NCI-H748 (cell line): ENCODE data around the gene BTF3L4.
A peak's percentile ranks its signal among the peaks of the same experiment; 100 is the strongest.
"Not testable (repeated sequence)": the region's sequence is repeated elsewhere in the genome, so short reads cannot be mapped to it uniquely, and the experiment has no call there.

Experiments
- DNase-seq: peaks from one replicate; lab custom pipeline; 2025; ENCODE audit not compliant: unreplicated experiment; lab: John Stamatoyannopoulos, UW

Gene BTF3L4

DNA sequence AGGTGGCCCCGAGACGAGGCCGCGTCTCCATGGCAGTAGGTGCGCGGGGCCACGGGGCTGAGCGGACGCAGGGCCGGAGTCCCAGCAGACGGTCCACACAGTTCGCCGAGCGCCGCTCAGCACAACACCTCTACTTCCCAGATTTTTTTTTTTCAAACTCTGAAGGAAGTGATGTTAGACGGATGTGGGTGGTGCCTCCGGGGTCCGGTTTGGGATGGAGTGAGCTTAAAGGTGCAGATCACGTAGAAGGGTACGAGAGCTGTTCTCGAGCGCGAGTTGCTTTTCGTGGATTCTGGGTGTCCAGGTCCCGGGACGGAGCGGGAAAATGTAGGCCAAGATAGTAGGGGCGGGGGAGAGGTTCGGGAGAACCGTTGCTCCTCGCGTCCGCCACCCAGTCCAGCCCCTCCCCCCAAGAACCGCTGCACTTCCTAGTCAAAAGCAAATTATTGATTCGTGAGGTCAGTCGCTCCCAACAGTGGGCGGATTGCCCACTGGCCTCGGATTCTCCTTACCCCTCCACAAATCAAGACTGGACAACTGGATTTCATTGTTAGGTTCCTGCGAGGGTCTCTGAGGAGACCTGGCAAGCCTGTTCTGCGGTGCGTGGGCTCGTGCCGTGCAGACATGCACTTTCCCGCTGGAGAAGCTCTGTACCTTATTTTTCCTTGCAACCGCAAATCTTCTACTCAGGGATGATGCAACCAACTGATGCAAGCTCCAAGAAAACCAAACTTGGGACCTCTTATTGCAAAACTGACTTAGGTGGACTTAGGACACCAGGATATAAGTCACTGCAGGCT is 829 bp upstream of the BTF3L4 start, which contains the start of gene TXNDC12:
Gene TXNDC12 (minus strand): TSS at position 126 of the 800 bp plus-strand sequence. CDS start 95 bp downstream, at position 31.
- peak; percentile 92 for DNase-seq

DNA sequence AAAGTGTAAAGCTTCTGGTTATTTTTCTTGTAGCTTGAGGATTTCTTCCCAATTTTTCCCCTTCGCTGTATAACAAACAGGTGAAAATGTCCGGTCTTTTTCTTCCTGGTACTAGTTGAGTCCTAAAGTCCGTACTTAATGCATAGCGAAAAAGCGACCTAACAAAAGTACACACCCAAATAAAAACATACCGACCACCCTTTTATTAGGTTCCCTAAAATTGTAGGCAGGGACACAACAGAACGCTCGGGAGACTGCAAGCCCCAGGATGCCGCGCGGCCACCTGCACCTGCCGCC is 281 bp upstream of the BTF3L4 start:
- no peak for DNase-seq

DNA sequence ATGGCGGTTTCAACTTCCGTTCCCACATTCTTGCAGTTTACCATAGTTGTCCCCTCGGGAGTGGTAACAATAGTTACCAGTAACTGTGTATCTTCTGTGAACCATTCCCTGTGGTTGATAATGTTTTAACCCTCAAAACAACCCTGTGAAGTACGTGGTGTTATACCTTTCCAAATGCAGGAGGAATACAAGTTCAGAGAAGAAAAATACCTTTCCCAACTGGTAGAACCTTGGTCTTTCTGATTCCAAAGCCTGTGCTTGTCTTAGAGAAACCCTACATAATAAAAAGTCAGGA is 789 bp downstream of the BTF3L4 start:
- no peak for DNase-seq

DNA sequence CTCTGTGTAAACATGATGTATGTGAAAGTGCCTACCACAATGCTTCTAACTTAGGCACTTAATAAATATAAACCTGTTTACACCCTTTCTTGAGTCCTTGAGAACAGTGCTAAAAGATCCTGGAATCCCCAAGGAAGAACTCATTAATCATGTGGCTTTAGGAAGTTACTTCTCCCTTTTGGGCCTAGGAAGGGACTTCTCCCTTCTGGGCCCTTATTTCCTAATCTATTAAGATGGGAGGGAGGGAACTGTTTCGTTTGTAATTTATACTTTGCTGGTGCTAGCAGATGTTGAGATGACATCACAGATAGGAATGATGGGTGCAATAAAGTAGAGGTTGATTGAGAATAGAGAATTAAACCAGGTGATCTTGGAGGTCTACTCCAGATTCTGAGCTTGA is 1.2 kb downstream of the BTF3L4 start:
- DNase-seq: no peak

DNA sequence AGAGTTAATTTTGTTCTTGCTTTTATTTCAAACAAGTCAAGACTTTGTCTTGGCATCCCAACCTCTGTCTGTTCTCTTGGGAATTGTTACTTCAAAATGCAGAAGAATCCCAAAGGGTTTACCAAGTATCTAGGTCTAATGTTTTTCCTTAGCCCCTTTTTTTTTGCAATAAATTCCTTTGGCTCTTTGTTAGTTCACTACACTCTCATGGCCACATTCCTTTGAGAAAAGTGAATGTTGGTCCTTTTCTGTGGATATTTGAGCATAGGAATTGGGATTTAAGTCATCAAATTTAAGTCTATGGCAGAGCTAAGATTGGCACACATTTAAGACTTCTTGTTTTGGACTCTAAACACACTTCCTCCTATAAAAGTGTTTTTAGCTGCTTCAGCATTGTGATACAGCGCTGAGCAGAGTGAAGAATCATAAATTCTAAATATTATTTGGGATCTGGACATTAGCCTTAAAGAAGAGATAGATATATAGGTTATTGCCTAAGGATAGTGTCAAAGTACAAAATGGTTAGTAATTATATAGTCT is 1.9 kb downstream of the BTF3L4 start:
- no peak for DNase-seq

DNA sequence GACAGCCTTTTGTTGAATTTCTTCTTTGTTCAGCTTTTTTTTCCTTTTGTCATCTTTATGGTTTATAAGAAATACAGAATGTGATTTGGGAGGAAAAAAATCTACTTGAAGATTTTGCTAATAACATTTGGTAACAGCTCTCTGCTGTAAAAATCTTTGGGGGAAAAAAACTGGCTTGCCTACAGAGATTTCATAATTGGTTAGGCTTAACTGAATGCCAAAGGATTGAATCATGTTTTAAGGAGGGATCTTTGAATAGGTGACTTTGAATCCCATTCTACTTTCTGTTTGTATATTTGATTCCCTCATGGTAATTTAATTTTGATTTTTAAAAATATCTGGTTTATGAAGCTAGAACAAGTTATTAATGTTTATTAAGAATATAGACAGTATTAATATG is 3.2 kb downstream of the BTF3L4 start:
- DNase-seq: no peak

DNA sequence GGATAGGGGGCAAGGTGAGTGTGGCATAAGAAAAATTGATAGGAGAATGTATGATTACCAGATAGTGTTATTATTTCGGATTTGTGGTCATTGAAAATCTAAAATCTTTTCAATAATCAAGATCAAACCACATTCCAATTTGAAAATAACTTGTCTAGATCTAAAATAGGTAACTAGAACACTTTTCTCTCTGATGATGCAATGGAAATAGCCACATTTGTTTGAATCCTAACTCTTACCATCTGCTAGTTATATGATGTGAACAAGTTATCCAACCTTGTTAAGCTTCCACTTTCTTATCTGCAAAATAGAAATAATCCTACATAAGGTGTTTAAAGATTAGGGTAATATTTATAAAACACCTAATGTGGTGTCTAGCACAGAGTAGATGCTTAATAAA is 3.8 kb downstream of the BTF3L4 start:
- DNase-seq: no peak

DNA sequence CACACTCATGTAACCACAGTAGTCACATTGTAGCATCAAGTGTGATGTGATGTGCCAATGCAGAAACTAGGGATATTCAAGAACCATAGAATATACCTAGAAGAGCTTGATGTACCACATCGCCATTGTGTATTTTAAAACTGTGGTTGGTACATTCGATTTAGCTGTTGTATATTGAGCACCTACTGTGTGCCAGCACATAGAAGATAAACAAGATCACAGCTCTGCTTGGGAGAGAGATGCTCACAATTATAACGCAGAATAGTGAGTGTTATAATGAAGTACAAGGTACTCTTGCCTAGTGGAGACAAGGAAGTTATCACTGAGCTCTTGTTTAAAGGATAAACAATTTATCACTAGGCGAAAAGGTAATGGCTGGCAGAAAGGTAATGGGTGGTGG is 4.7 kb downstream of the BTF3L4 start:
- no peak for DNase-seq

DNA sequence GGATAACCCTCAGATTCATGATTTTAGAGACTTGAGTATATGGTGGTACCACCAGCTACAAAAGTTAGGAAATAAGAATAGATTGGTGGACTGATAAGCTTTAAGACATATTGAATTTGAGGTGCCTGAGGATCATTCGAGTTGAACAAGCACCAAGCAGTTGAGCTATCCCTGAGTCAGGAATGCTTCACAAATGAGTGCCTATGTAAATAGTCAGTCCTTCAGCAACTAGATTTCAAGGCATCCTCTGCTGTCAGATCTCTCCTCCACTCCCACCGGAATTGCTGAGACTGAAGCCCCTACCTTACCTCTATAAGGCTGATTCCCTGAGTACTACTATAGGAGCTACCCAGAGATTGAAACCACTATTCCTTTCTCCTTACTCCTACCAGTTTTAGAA is 7.1 kb downstream of the BTF3L4 start:
- no peak for DNase-seq

DNA sequence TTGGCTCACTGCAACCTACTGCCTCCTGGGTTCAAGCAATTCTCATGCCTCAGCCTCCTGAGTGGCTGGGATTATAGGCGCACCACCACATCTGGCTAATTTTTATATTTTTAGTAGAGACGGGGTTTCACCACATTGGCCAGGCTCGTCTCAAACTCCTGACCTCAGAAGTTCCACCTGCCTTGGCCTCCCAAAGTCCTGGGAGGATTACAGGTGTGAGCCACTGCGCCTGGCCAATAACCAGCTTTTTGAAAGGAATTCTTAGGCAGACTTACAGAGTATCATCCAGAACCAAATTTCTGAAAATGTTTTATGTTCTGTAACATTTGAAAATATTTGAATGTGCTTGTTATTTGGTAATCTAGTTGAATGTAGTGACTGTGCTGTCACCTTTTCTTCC is 14.6 kb downstream of the BTF3L4 start:
- no peak for DNase-seq

DNA sequence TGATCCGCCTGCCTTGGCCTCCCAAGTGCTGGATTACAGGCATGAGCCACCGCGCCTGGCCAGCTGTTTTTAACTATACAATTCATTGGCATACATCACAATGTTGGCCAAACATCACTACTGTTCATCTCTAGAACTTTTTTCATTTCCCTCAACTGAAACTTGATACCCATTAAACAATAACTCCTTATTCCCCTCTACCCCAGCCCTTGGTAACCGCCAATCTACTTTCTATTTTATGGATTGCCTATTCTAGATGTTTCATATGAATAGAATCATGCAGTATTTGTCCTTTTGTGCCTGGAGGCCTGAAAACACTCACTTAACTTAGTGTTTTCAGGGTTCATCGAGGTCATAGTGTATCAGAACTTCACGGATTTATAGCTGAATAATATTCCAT is 16.2 kb downstream of the BTF3L4 start:
- DNase-seq: no peak

DNA sequence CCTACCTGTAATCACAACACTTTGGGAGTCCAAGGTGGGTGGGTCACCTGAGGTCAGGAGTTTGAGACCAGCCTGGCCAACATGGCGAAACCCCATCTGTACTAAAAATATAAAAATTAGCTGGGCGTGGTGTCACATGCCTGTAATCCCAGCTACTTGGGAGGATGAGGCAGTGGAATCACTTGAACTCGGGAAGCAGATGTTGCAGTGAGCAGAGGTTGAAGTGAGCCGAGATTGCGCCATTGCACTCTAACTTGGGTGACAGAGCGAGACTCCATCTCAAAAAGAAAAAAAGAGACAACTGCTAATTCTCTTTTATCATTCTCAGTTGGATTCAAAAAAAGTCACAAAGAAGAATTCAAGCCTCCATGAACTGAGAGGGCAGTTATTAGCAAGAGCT is 21.2 kb downstream of the BTF3L4 start:
- not testable (repeated sequence) for DNase-seq

DNA sequence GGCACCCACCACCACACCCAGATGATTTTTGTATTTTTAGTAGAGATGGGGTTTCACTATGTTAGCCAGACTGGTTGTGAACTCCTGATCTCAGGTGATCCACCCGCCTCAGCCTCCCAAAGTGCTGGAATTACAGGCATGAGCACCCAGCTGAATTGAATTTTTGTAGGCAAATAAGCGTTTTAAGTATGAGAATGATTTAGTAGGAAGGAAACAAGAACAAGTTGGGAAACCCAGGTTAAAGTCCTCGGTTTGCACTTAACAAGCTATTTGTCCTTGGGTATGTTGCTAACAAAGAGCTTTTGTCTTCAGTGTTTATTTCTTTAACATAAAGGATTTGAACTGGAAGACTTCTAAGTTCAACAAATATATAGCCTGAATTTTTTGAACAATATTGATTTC is 23.9 kb downstream of the BTF3L4 start:
- DNase-seq: no peak

DNA sequence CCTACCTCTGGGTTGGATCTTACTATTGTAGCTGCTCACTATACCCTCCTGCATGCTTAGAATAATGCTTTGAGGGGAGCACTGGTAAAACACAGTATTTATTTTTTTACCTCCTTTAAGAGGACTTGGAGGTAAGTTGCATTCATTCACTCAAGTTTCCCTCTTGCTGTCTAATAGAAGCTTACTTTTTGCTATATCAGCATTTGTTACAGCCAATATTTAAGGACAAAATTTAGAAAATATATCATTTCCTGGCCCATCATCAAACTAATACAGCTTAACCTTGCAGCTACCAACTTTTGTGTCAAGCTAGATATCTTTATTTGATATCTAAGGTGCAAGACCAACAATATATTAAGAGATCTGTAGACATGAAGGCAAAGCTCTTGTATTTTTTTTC is 31.8 kb downstream of the BTF3L4 start:
- DNase-seq: not testable (repeated sequence)

DNA sequence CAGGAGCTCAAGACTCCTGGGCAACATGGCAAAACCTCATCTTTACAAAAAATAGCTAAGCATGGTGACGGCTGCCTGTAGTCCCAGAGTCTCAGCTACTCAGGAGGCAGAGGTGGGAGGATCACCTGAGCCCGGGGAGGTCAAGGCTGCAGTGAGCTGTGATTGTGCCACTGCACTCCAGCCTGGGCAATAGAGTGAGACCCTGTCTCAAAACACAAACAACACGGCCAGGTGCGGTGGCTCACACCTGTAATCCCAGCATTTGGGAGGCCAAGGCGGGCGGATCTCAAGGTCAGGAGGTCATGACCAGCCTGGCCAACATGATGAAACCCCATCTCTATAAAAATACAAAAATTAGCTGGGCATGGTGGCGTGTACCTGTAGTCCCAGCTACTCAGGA is 38.2 kb downstream of the BTF3L4 start:
- not testable (repeated sequence) for DNase-seq

DNA sequence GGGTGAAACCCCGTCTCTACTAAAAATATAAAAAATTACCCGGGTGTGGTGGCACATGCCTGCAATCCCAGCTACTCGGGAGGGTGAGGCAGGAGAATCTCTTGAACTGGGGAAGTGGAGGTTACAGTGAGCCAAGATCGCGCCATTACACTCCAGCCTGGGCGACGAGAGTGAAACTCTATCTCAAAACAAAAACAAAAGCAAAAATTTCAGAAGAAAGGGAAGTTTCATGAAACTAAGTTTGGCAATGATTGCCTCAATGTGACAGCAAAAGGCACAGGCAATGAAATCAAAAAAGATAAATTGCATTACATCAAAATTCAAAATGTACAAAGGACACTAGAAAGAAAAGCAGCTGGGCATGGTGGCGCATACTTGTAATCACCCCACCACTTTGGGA is 40.1 kb downstream of the BTF3L4 start:
- no peak for DNase-seq

DNA sequence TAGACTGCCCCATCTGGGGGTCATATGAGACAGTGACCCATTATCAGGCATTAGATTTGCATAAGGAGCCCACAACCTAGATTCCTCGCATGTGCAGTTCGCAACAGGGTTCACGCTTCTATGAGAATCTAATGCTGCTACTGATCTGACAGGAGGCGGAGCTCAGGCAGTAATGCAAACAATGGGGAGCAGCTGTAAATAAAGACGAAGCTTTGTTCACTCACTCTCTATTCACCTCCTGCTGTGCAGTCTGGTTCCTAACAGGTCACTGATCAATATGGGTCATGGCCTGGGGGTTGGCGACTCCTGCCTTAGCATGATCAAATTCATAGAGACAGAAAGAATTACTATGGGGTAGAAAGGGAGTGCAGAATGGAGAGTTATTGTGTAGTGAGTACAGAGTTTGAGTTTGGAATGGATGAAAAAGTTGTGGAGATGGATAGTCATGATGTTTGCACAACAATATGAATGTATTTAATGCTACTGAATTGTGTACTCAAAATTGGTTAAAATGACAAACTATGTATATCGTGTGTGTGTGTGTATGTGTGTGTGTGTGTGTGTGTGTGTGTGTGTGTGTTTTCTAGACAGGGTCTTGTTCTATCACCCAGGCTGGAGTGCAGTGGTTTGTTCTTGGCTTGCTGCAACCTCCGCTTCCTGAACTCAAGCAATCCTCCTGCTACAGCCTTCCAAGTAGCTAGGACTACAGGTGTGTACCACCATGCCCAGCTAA is 42.2 kb downstream of the BTF3L4 start:
- DNase-seq: peak; percentile 85

DNA sequence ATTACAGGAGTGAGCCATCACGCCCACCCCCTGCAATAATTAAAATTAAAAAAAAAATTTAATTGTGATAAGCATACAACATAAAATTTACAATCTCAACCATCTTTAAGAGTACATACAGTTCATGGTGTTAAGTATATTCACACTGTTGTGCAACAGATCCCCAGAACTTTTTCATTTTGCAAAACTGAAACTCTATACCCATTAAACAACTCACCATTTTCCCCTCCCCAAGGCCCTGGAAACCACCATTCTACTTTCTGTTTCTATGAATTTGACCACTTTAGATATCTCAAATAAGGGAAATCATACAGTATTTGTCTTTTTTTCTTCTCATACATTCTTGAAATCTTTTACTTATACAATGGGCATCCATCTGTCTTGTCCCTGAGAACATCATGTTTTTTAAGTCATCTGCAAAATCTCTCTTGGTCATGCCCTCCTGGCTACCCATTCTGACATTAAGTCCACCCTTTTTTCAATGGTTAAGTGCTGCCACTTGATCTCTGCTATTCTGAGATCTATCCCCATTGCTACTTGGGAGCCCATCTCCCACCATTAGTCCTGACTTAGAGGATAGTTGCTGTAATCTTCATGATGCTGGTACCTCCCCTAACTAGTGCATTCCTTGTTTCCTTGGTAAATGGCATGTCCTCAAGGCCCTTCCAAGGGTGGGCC is 46.4 kb downstream of the BTF3L4 start:
- no peak for DNase-seq

DNA sequence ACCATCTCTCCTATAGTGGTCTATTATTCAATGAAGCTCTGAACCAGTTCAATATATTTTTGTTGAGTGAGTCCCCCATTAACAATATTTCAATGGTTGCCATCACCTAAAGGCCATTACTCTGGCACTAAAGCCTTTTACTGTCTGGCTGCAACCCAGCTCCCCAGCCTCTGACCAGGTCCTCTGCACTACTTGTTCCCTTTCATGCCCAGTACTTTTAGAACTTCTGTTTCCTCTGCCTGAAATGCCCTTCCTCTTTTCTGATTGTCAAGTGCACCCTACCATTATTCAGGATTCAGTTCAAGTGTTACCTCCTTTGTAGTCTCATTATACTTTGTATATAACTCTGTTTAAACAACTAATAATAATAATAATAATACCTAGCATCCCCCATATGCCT is 55.4 kb downstream of the BTF3L4 start:
- DNase-seq: no peak

DNA sequence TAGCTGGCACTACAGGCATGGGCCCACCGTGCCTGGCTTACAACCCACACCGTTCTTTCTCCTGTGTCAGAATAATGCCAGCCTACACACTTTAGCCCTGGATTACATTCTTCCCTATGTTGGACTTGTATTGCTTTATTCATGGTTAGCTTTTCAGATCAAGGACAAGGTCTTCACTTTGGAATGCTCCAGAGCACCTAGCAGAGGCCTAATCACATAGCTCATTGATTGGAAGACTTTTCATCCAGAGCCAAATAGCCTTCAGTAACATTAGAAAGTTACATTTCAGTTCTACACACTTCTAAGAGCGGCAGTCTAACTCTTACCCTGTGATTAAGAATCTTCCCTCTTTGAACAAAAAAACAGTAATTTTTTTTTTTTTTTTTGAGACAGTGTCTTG is 56.4 kb downstream of the BTF3L4 start:
- DNase-seq: no peak

DNA sequence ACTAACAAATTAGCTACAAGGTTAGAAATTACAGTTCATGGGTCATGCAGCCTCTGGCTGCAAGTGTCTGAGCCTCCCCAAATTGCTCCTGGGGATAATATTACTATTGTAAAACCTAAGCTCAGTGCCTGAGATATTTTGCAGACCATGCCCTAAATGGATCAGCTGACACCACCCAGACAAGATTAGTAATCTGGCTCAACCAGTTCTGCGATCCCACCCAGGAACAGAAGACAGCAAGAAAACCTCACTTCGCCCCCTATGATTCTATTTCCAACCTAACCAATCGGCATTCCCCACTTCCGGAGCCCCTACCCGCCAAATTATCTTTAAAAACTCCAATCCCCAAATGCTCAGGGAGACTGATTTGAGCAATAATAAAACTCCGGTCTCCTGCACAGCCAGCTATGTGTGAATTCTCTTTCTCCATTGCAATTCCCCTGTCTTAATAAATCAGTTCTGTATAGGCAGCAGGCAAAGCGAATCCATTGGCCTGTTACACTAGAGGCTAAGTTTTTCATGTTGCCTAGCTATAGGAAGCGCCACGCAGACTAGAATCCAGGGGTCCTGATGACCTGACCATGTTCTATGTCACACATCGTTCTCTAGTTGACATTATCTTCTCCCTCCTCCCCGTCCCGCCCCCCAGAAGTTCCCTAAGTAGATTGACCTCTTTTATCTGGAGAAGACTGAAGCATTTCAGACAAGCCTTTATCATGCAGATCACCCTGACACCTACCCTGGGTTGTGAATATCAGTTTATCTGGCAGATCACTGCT is 63.4 kb downstream of the BTF3L4 start:
- peak; percentile 5 for DNase-seq
